ENCODE data around the gene TRIM17.

TRIM17 gene

GRCh38 chr1:228417061-228417460 lies 400 bp upstream of the TRIM17 start:
- Mint-ChIP-seq H3K27ac (no peak overlapping the region), H3K36me3 (peaks cover 4% of the 10 kb centered on the region), H3K4me3 (no peak overlapping the region), H3K4me1 (peaks cover 24% of the 10 kb centered on the region), H3K9me3 (no peaks in the 10 kb centered on the region), H3K27me3 (peaks cover 50% of the 10 kb centered on the region)
- CTCF ChIA-PET = no interaction called here
- DNase-seq = no peak

GRCh38 chr1:228415853-228416216 lies 826 bp downstream of the TRIM17 start:
- no peak for DNase-seq
- CTCF ChIA-PET = no interaction called here
- H3K27ac Mint-ChIP-seq = no peak overlapping the region
- peaks cover 4% of the 10 kb centered on the region for H3K36me3 Mint-ChIP-seq
- H3K27me3 Mint-ChIP-seq = peaks cover 45% of the 10 kb centered on the region
- no peaks in the 10 kb centered on the region for H3K9me3 Mint-ChIP-seq
- peaks cover 24% of the 10 kb centered on the region for H3K4me1 Mint-ChIP-seq
- H3K4me3 Mint-ChIP-seq = peak overlapping the region; percentile 62

GRCh38 chr1:228415221-228415620 lies 1.4 kb downstream of the TRIM17 start:
- no peak overlapping the region for H3K4me3 Mint-ChIP-seq
- H3K9me3 Mint-ChIP-seq = no peaks in the 10 kb centered on the region
- no peak overlapping the region for H3K27ac Mint-ChIP-seq
- H3K4me1 Mint-ChIP-seq = peaks cover 24% of the 10 kb centered on the region
- CTCF ChIA-PET = no interaction called here
- DNase-seq = no peak
- H3K36me3 Mint-ChIP-seq = peaks cover 6% of the 10 kb centered on the region
- peaks cover 42% of the 10 kb centered on the region for H3K27me3 Mint-ChIP-seq

- H3K27me3 Mint-ChIP-seq = peaks cover 42% of the 10 kb centered on the region
- CTCF ChIA-PET = no interaction called here
- no peak for DNase-seq
- H3K4me1 Mint-ChIP-seq = peaks cover 24% of the 10 kb centered on the region
- H3K9me3 Mint-ChIP-seq = no peaks in the 10 kb centered on the region
- H3K27ac Mint-ChIP-seq = no peak overlapping the region
- H3K36me3 Mint-ChIP-seq = peaks cover 9% of the 10 kb centered on the region
- no peak overlapping the region for H3K4me3 Mint-ChIP-seq
Measured at GRCh38 chr1:228414511-228415211, 2.0 kb downstream of the TRIM17 start.

- Mint-ChIP-seq H3K36me3 (peaks cover 9% of the 10 kb centered on the region), H3K4me3 (no peak overlapping the region), H3K27ac (no peak overlapping the region), H3K4me1 (peaks cover 28% of the 10 kb centered on the region), H3K27me3 (peaks cover 42% of the 10 kb centered on the region), H3K9me3 (no peaks in the 10 kb centered on the region)
- CTCF ChIA-PET = interaction anchor here (1.7 kb wide), 1 partner anchor 20 kb away, joined by 3 read pairs; no protein-coding TSS in a partner anchor
- DNase-seq = no peak
Measured at GRCh38 chr1:228413241-228414010, 3.2 kb downstream of the TRIM17 start.

- CTCF ChIA-PET = no interaction called here
- no peak for DNase-seq
- H3K27me3 Mint-ChIP-seq = peaks cover 27% of the 10 kb centered on the region
- H3K4me3 Mint-ChIP-seq = no peak overlapping the region
- no peaks in the 10 kb centered on the region for H3K9me3 Mint-ChIP-seq
- H3K27ac Mint-ChIP-seq = no peak overlapping the region
- H3K36me3 Mint-ChIP-seq = peaks cover 9% of the 10 kb centered on the region
- H3K4me1 Mint-ChIP-seq = peaks cover 32% of the 10 kb centered on the region
Measured at GRCh38 chr1:228411548-228412430, 4.9 kb downstream of the TRIM17 start.

GRCh38 chr1:228411121-228411520 lies 5.5 kb downstream of the TRIM17 start:
- DNase-seq = no peak
- Mint-ChIP-seq H3K4me3 (no peak overlapping the region), H3K27ac (no peak overlapping the region), H3K36me3 (peaks cover 9% of the 10 kb centered on the region), H3K9me3 (no peaks in the 10 kb centered on the region), H3K27me3 (peaks cover 26% of the 10 kb centered on the region), H3K4me1 (peaks cover 28% of the 10 kb centered on the region)
- CTCF ChIA-PET = no interaction called here

GRCh38 chr1:228410671-228411070 lies 6.0 kb downstream of the TRIM17 start:
- CTCF ChIA-PET = no interaction called here
- peaks cover 21% of the 10 kb centered on the region for H3K27me3 Mint-ChIP-seq
- peaks cover 26% of the 10 kb centered on the region for H3K4me1 Mint-ChIP-seq
- no peak overlapping the region for H3K4me3 Mint-ChIP-seq
- no peaks in the 10 kb centered on the region for H3K9me3 Mint-ChIP-seq
- no peak overlapping the region for H3K27ac Mint-ChIP-seq
- H3K36me3 Mint-ChIP-seq = peaks cover 11% of the 10 kb centered on the region
- DNase-seq = no peak

- Mint-ChIP-seq H3K9me3 (no peaks in the 10 kb centered on the region), H3K36me3 (peaks cover 14% of the 10 kb centered on the region), H3K27ac (no peak overlapping the region), H3K4me3 (no peak overlapping the region), H3K4me1 (peaks cover 24% of the 10 kb centered on the region), H3K27me3 (peaks cover 15% of the 10 kb centered on the region)
- DNase-seq = no peak
- CTCF ChIA-PET = no interaction called here
Measured at GRCh38 chr1:228410015-228410414, 6.6 kb downstream of the TRIM17 start.

- H3K36me3 Mint-ChIP-seq = peaks cover 20% of the 10 kb centered on the region
- H3K4me3 Mint-ChIP-seq = peak overlapping the region; percentile 41
Measured at GRCh38 chr1:228408869-228409805, 7.5 kb downstream of the TRIM17 start.

GRCh38 chr1:228408041-228408868 lies 8.4 kb downstream of the TRIM17 start:
- peaks cover 6% of the 10 kb centered on the region for H3K27me3 Mint-ChIP-seq
- peaks cover 26% of the 10 kb centered on the region for H3K36me3 Mint-ChIP-seq
- H3K27ac Mint-ChIP-seq = no peak overlapping the region
- no peaks in the 10 kb centered on the region for H3K9me3 Mint-ChIP-seq
- peak overlapping the region; percentile 96 for H3K4me3 Mint-ChIP-seq
- CTCF ChIA-PET = no interaction called here
- peaks cover 39% of the 10 kb centered on the region for H3K4me1 Mint-ChIP-seq
- no peak for DNase-seq

More at GRCh38 chr1:228408869-228409805, 7.5 kb downstream of the TRIM17 start:
- H3K4me1 Mint-ChIP-seq = peaks cover 33% of the 10 kb centered on the region
- no peaks in the 10 kb centered on the region for H3K9me3 Mint-ChIP-seq
- CTCF ChIA-PET = no interaction called here
- DNase-seq = no peak
- peaks cover 6% of the 10 kb centered on the region for H3K27me3 Mint-ChIP-seq
- H3K27ac Mint-ChIP-seq = no peak overlapping the region

GRCh38 chr1:228407106-228408040 lies 9.3 kb downstream of the TRIM17 start:
- CTCF ChIA-PET = no interaction called here
- Mint-ChIP-seq H3K4me3 (peak overlapping the region; percentile 96), H3K4me1 (peaks cover 47% of the 10 kb centered on the region)

More at GRCh38 chr1:228407106-228408040, 9.3 kb downstream of the TRIM17 start:
- no peak for DNase-seq
- H3K9me3 Mint-ChIP-seq = no peaks in the 10 kb centered on the region
- H3K36me3 Mint-ChIP-seq = peaks cover 34% of the 10 kb centered on the region
- peak overlapping the region; percentile 88 for H3K27ac Mint-ChIP-seq
- peaks cover 6% of the 10 kb centered on the region for H3K27me3 Mint-ChIP-seq

Data from activated naive CD4-positive, alpha-beta T cell treated with anti-CD3 and anti-CD28 coated beads, Interleukin-2, amount 10 ng/mL, durations not matched to agents 7 days and 5 days (primary cell).